ENCODE results near the gene KMT2B. TPM values are rescaled to one million over a fixed set of nuclear protein-coding genes. Genes with fewer than 3 reads are reported as not detected.
A peak's percentile ranks its signal among the peaks of the same experiment; 100 is the strongest.

KMT2B gene
- total and polyA plus RNA-seq, 8 donors = 8.3 to 92.4 (median 18.9) TPM

DNA sequence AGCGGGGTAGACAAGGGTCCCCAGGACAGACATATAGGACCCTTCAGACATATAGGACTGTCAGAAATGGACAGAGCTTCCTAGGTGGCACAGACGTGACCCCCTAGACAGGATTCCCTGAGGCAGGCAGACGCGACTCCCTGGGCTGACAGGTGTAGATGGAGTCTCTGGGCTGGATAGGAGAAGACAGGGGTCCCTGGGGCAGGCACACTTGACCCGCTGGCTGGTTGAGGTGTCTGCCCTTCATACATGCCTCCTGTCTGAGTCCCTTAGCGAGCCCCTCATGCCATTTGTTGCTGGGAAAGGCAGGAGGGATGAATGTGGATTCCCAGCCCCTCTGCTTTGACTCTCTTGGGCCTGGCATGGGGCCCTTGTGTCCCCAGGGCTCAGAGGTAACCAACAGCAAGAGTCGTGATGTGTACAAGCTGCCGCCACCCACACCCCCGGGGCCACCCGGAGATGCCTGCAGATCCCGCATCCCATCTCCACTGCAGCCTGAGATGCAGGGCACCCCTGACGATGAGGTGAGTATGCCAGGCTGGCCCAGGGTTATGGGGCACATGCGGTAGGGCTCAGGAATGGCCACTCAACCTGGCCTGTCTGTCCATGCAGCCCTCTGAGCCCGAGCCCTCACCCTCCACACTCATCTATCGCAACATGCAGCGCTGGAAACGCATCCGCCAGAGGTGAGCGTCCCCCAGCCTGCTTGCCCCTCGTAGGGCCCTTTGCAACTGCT, 36.0 kb downstream of the KMT2B start:
- intact Hi-C loops (cut with DNase I; ENCODE audit: low total_unique reads) = no loop called here
- no peak overlapping the region for H3K4me3 ChIP-seq
- no peak for DNase-seq
- peak overlapping the region in 4 of 5 donors; percentile 91 to 99 (median 98) for H3K27ac ChIP-seq
- H3K27me3 ChIP-seq = peaks cover 0 to 16% (median 0%) of the 10 kb centered on the region in 3 donors
- H3K36me3 ChIP-seq = peaks cover 16 to 38% (median 32%) of the 10 kb centered on the region in 4 donors
- peaks cover 41 to 67% (median 52%) of the 10 kb centered on the region in 4 donors for H3K4me1 ChIP-seq
- 86 to 95% (median 90%) methylated on average over 17 to 20 of the region's 20 CpGs for WGBS, 5 donors
- H3K9me3 ChIP-seq = no peaks in the 10 kb centered on the region
- TF ChIP-seq POLR2AphosphoS5 (IDR thresholded peaks at IDR 0.05) (no peak), POLR2A (IDR thresholded peaks at IDR 0.05) (no peak), EP300 (IDR thresholded peaks at IDR 0.05) (no peak)
- TF ChIP-seq, protein P1, sequence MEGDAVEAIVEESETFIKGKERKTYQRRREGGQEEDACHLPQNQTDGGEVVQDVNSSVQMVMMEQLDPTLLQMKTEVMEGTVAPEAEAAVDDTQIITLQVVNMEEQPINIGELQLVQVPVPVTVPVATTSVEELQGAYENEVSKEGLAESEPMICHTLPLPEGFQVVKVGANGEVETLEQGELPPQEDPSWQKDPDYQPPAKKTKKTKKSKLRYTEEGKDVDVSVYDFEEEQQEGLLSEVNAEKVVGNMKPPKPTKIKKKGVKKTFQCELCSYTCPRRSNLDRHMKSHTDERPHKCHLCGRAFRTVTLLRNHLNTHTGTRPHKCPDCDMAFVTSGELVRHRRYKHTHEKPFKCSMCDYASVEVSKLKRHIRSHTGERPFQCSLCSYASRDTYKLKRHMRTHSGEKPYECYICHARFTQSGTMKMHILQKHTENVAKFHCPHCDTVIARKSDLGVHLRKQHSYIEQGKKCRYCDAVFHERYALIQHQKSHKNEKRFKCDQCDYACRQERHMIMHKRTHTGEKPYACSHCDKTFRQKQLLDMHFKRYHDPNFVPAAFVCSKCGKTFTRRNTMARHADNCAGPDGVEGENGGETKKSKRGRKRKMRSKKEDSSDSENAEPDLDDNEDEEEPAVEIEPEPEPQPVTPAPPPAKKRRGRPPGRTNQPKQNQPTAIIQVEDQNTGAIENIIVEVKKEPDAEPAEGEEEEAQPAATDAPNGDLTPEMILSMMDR (IDR thresholded peaks at IDR 0.05) = no peak

DNA sequence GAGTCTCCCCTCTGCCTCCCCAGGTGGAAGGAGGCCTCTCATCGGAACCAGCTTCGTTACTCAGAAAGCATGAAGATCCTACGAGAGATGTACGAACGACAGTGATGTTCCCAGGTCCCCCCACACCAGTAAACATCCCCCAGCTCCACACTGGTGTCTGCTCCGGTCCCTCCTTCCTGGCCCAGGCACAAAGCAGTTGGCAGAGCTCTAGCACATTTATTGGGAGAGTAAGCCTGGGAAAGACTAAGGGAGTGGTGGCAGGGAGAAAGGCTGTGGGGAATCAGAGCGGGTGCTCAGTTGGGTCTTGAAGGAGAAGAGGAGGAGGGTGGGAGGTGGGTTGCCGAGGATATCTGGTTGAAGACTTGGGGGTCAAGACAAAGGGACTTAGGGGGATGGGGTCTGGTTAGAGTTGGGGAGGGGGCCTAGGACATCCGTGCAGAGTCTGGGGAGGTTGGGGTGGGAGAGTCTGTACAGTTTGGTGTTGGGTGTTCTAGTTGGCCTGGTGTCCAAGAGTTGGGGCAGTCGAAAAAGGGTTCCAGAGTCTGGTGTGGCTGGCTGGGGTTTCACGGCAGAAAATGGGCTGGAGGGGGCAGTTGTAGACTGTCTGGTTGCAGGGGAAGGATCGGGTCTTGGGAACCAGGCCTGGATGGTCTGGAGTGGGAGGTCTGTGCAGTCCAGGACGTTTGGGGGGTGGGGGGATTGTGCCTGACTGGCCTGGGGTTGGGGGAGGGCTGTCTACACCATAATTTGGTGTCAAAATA, 36.7 kb downstream of the KMT2B start:
- 74 to 88% (median 80%) methylated on average over 13 of the region's 13 CpGs for WGBS, 5 donors
- intact Hi-C loops (cut with DNase I; ENCODE audit: low total_unique reads) = no loop called here
- H3K36me3 ChIP-seq = peaks cover 16 to 43% (median 32%) of the 10 kb centered on the region in 4 donors
- no peak for TF ChIP-seq POLR2A (IDR thresholded peaks at IDR 0.05)
- TF ChIP-seq, protein P1 (IDR thresholded peaks at IDR 0.05) = no peak
- peak in 1 of 2 donors; percentile 32 for DNase-seq
- H3K27ac ChIP-seq = peak overlapping the region in 4 of 5 donors; percentile 91 to 99 (median 98)
- no peaks in the 10 kb centered on the region for H3K9me3 ChIP-seq
- H3K4me1 ChIP-seq = peaks cover 41 to 67% (median 51%) of the 10 kb centered on the region in 4 donors
- peaks cover 0 to 16% (median 0%) of the 10 kb centered on the region in 3 donors for H3K27me3 ChIP-seq
- peak overlapping the region in 3 of 4 donors; percentile 74 to 90 (median 88) for H3K4me3 ChIP-seq

DNA sequence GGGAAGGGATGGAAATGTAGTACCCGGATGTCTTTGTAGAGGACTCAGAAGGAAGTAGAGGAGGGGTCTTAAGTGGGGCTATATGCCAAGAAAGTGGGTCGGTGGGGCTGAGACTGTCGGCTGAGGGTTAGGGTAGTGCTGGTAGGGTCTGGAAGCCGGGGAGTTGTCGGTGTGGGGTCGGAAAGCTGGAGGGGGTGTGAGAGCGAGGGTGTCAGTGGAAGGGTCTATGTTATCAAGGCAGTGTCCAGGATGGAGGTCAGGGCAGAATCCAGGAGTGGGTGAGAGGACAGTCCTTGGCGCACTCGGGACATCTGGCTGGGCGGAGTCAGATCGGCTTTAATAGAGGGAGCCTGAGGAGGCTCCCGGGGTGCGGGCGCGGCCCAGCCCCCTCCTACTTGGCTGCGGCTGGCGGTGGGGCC, 37.3 kb downstream of the KMT2B start:
- no peaks in the 10 kb centered on the region for H3K9me3 ChIP-seq
- peaks cover 0 to 16% (median 0%) of the 10 kb centered on the region in 3 donors for H3K27me3 ChIP-seq
- intact Hi-C loops (cut with DNase I; ENCODE audit: low total_unique reads) = no loop called here
- peak overlapping the region; percentile 43 to 99 (median 98) for H3K27ac ChIP-seq
- H3K4me1 ChIP-seq = peaks cover 37 to 64% (median 50%) of the 10 kb centered on the region in 4 donors
- WGBS, 5 donors = 31 to 44% (median 35%) methylated on average over 11 to 17 of the region's 17 CpGs
- DNase-seq = no peak
- peaks cover 16 to 46% (median 32%) of the 10 kb centered on the region in 4 donors for H3K36me3 ChIP-seq
- H3K4me3 ChIP-seq = peak overlapping the region; percentile 74 to 90 (median 86)
- TF ChIP-seq, protein P1 (IDR thresholded peaks at IDR 0.05) = no peak
- TF ChIP-seq POLR2A (IDR thresholded peaks at IDR 0.05) (no peak), EP300 (IDR thresholded peaks at IDR 0.05) (no peak), POLR2AphosphoS5 (IDR thresholded peaks at IDR 0.05) (no peak)
